H1 (cell line): ENCODE data around the gene ZNF629. TPM values are rescaled to one million over a fixed set of nuclear protein-coding genes. Genes with fewer than 3 reads are reported as not detected.

Source experiments
- CTCF ChIA-PET: fragments of 300-600 bp; sonication (Branson Sonifier 250); formaldehyde crosslinking; loops from one replicate; lab custom pipeline; 2021; ENCODE audit not compliant: partially characterized antibody; lab: Charles Lee
- POLR2A ChIA-PET: fragments of 300-600 bp; sonication (Branson Sonifier 250); formaldehyde crosslinking; loops from one replicate; lab custom pipeline; 2021; ENCODE audit warnings: inconsistent platforms; ENCODE audit not compliant: partially characterized antibody; lab: Charles Lee
- DNase-seq, 2 experiments: peaks; one replicate each; pipeline versions ENCODE4 v3.0.0 to v3.0.0-alpha.2; 2010 to 2022; ENCODE audit warnings: low spot score in 2 of 2, low read depth in 1 of 2, mixed read lengths in 1 of 2
- FAIRE-seq: peaks from 2 replicates; lab custom pipeline; 2011; peaks lifted over from hg19 to GRCh38; lab: Jason Lieb, UNC
- H2AFZ ChIP-seq: 2 replicates; pipeline ENCODE4 v1.8.1; 2012; ENCODE audit warnings: low read length, inconsistent platforms
- H2AK5ac ChIP-seq: 2 replicates; pipeline ENCODE4 v1.6.1; 2013; ENCODE audit warnings: low read depth, low read length
- H2BK120ac ChIP-seq: replicated peaks from 2 replicates; pipeline ENCODE3; 2013; ENCODE audit warnings: low read depth, low read length, inconsistent platforms
- H2BK12ac ChIP-seq: 2 replicates; pipeline ENCODE4 v1.6.1; 2013; ENCODE audit warnings: low read depth, low read length
- H2BK15ac ChIP-seq: 2 replicates; pipeline ENCODE4 v1.6.1; 2013; ENCODE audit warnings: low read length
- H2BK20ac ChIP-seq: 2 replicates; pipeline ENCODE4 v1.6.1; 2013; ENCODE audit warnings: low read length
- H2BK5ac ChIP-seq: 2 replicates; pipeline ENCODE4 v1.6.1; 2013; ENCODE audit warnings: low read depth, low read length
- H3K14ac ChIP-seq: 2 replicates; pipeline ENCODE4 v1.6.1; 2013; ENCODE audit warnings: inconsistent platforms; ENCODE audit not compliant: insufficient read length
- H3K18ac ChIP-seq: 2 replicates; pipeline ENCODE4 v1.6.1; 2013; ENCODE audit warnings: low read length; ENCODE audit errors: extremely low read depth
- H3K23ac ChIP-seq: 2 replicates; pipeline ENCODE4 v1.6.1; 2013; ENCODE audit warnings: inconsistent platforms; ENCODE audit not compliant: insufficient read length
- H3K23me2 ChIP-seq: 2 replicates; pipeline ENCODE4 v1.6.1; 2013; ENCODE audit warnings: low read depth, low read length
- H3K27ac ChIP-seq: 2 replicates; pipeline ENCODE4 v1.6.1; 2011; ENCODE audit warnings: low read depth, low read length, inconsistent platforms
- H3K27me3 ChIP-seq, 4 experiments: replicated peaks in 1 of 4; 1 replicate in 1 of 4; 2 replicates in 3 of 4; pipeline versions ENCODE4 v1.6.1 to v1.8.1; 2011 to 2013; ENCODE audit warnings: low read length in 3 of 4, mild to moderate bottlenecking in 3 of 4, inconsistent platforms in 2 of 4, mixed read lengths in 2 of 4, moderate library complexity in 1 of 4; ENCODE audit not compliant: control insufficient read depth in 3 of 4, insufficient read depth in 3 of 4; ENCODE audit errors: extremely low read depth in 1 of 4
- H3K36me3 ChIP-seq, 4 experiments: 2 replicates each; pipeline versions ENCODE4 v1.6.1 to v1.8.1; 2011 to 2013; ENCODE audit warnings: mild to moderate bottlenecking in 4 of 4, low read length in 3 of 4, moderate library complexity in 2 of 4, control low read depth in 1 of 4, inconsistent platforms in 1 of 4; ENCODE audit not compliant: insufficient read depth in 4 of 4, control insufficient read depth in 2 of 4
- H3K4ac ChIP-seq: replicated peaks from 2 replicates; pipeline ENCODE3; 2013; ENCODE audit warnings: low read length, low read depth, mixed read lengths, inconsistent platforms; ENCODE audit not compliant: insufficient read length
- H3K4me1 ChIP-seq, 4 experiments: replicated peaks in 1 of 4; 1 replicate in 1 of 4; 2 replicates in 3 of 4; pipeline versions ENCODE4 v1.6.1 to v1.8.1; 2011 to 2013; ENCODE audit warnings: low read length in 3 of 4, inconsistent platforms in 2 of 4, mixed read lengths in 1 of 4; ENCODE audit not compliant: insufficient read depth in 4 of 4, control insufficient read depth in 3 of 4
- H3K4me2 ChIP-seq, 2 experiments: 2 replicates each; pipeline versions ENCODE4 v1.6.1 to v1.8.1; 2011 to 2013; ENCODE audit warnings: low read depth in 2 of 2, low read length in 2 of 2, control low read depth in 1 of 2, inconsistent platforms in 1 of 2, mild to moderate bottlenecking in 1 of 2; ENCODE audit not compliant: insufficient read depth in 1 of 2
- H3K4me3 ChIP-seq, 4 experiments: fragments of 200-600, 300-600 bp in 1 of 4; sonication (generic), shearing (Covaris generic), sonication (Bioruptor Twin) in 1 of 4; 2 replicates each; pipeline versions ENCODE4 v1.5.1 to v1.8.1; 2011 to 2016; ENCODE audit warnings: low read length in 4 of 4, low read depth in 3 of 4, control low read depth in 2 of 4, inconsistent platforms in 2 of 4, mild to moderate bottlenecking in 2 of 4, mixed read lengths in 1 of 4, moderate library complexity in 1 of 4; ENCODE audit not compliant: insufficient read depth in 2 of 4; ENCODE audit errors: extremely low read depth in 1 of 4
- H3K56ac ChIP-seq: replicated peaks from 2 replicates; pipeline ENCODE3; 2013; ENCODE audit warnings: low read depth, mild to moderate bottlenecking, mixed read lengths, low read length, inconsistent platforms; ENCODE audit not compliant: insufficient read length
- H3K79me1 ChIP-seq: 2 replicates; pipeline ENCODE4 v1.6.1; 2013; ENCODE audit warnings: low read depth, low read length, control low read depth
- H3K79me2 ChIP-seq, 2 experiments: 2 replicates each; pipeline versions ENCODE4 v1.6.1 to v1.8.1; 2012 to 2013; ENCODE audit warnings: low read length in 2 of 2, mild to moderate bottlenecking in 2 of 2, inconsistent platforms in 1 of 2; ENCODE audit not compliant: insufficient read depth in 2 of 2, control insufficient read depth in 1 of 2
- H3K9ac ChIP-seq, 4 experiments: replicated peaks in 1 of 4; 1 replicate in 1 of 4; 2 replicates in 3 of 4; pipeline versions ENCODE4 v1.6.1 to v1.8.1; 2011 to 2013; ENCODE audit warnings: low read depth in 3 of 4, low read length in 3 of 4, control low read depth in 2 of 4, mild to moderate bottlenecking in 2 of 4, moderate library complexity in 2 of 4, inconsistent platforms in 1 of 4; ENCODE audit errors: extremely low read depth in 1 of 4
- H3K9me3 ChIP-seq, 2 experiments: 2 replicates each; pipeline versions ENCODE4 v1.6.1 to v1.8.1; 2012 to 2013; ENCODE audit warnings: mild to moderate bottlenecking in 2 of 2, moderate library complexity in 2 of 2, control low read depth in 1 of 2, inconsistent platforms in 1 of 2, low read depth in 1 of 2, low read length in 1 of 2, mixed read lengths in 1 of 2; ENCODE audit not compliant: insufficient read depth in 2 of 2
- H4K20me1 ChIP-seq, 2 experiments: replicated peaks in 1 of 2; 2 replicates each; pipeline versions ENCODE3 to v1.8.1; 2011 to 2013; ENCODE audit warnings: inconsistent platforms in 2 of 2, low read length in 2 of 2, mild to moderate bottlenecking in 1 of 2; ENCODE audit not compliant: insufficient read depth in 2 of 2, control insufficient read depth in 1 of 2
- H4K5ac ChIP-seq: 2 replicates; pipeline ENCODE4 v1.6.1; 2013; ENCODE audit warnings: low read length, low read depth, mixed read lengths, inconsistent platforms; ENCODE audit not compliant: insufficient read length
- H4K8ac ChIP-seq: 2 replicates; pipeline ENCODE4 v1.8.0; 2013; ENCODE audit warnings: mild to moderate bottlenecking, moderate library complexity, low read length, inconsistent platforms; ENCODE audit not compliant: insufficient read depth; ENCODE audit errors: extremely low read depth
- H4K91ac ChIP-seq: replicated peaks from 2 replicates; pipeline ENCODE3; 2013; ENCODE audit warnings: low read length, mixed read lengths, inconsistent platforms; ENCODE audit not compliant: insufficient read length
- EGR1 ChIP-seq: IDR thresholded peaks from 2 replicates; pipeline ENCODE4 v1.6.1; 2011; ENCODE audit warnings: low read depth, low read length, borderline replicate concordance
- HDAC2 ChIP-seq, 2 experiments: fragments of 300-600 bp in 1 of 2; sonication (generic) in 1 of 2; IDR thresholded peaks; 2 replicates each; pipeline ENCODE4 v1.6.1; 2011 to 2012; ENCODE audit warnings: low read depth in 2 of 2, low read length in 2 of 2, mild to moderate bottlenecking in 2 of 2, moderate library complexity in 2 of 2, borderline replicate concordance in 1 of 2, inconsistent platforms in 1 of 2
- HDAC6 ChIP-seq: IDR thresholded peaks from one replicate; pipeline ENCODE4 v1.7.1; 2012; ENCODE audit warnings: low read depth, mild to moderate bottlenecking, inconsistent platforms, low read length, moderate library complexity
- KDM1A ChIP-seq: fragments of 200-600, 300-600 bp; sonication (generic); IDR thresholded peaks from 2 replicates; pipeline ENCODE4 v1.7.1; 2016; ENCODE audit warnings: mild to moderate bottlenecking, low read length, borderline replicate concordance
- POU5F1 ChIP-seq: IDR thresholded peaks from 2 replicates; pipeline ENCODE4 v1.6.1; 2011; ENCODE audit warnings: low read depth, mild to moderate bottlenecking, low read length, moderate library complexity
- RAD21 ChIP-seq, 2 experiments: IDR thresholded peaks in 1 of 2; conservative IDR thresholded peaks in 1 of 2; 2 replicates each; pipeline ENCODE4 v1.6.1; 2011; ENCODE audit warnings: low read depth in 2 of 2, low read length in 2 of 2, improper control_type of control experiment in 1 of 2, inconsistent platforms in 1 of 2, mild to moderate bottlenecking in 1 of 2, moderate library complexity in 1 of 2
- TAF7 ChIP-seq: optimal IDR thresholded peaks from 2 replicates; pipeline ENCODE3; 2011; ENCODE audit warnings: low read depth, mild to moderate bottlenecking, inconsistent platforms, low read length, moderate library complexity, borderline replicate concordance
- WGBS, 2 experiments: shearing (Covaris generic) in 1 of 2; methylation state at CpG; one replicate each; pipeline versions ENCODE4 v1.1.6 to v1.1.7; 2013 to 2015; ENCODE audit warnings: low lambda C conversion rate in 2 of 2, mixed read lengths in 2 of 2, inconsistent platforms in 1 of 2, low coverage in 1 of 2, missing lambda C conversion rate in 1 of 2; ENCODE audit not compliant: insufficient replicate concordance in 2 of 2, insufficient coverage in 1 of 2, insufficient read length in 1 of 2; ENCODE audit errors: extremely low coverage in 1 of 2, missing lambda C conversion rate in 1 of 2; 5-methylcytosine and 5-hydroxymethylcytosine counted together
- polyA plus RNA-seq, 7 experiments: library from polyadenylated mRNA; depleted of rRNA in 3 of 7; stranded (reverse) in 5 of 7; unstranded in 2 of 7; fragments of >200 nt in 5 of 7; fragments of 200-250 nt in 2 of 7; gene quantifications; 1 replicate in 5 of 7; 2 replicates in 1 of 7; 4 replicates in 1 of 7; pipeline versions ENCODE4 v1.2.1 to v1.2.3, GENCODE V29; 2011 to 2013; ENCODE audit warnings: missing spikeins in 2 of 7, mixed read lengths in 2 of 7
- total RNA-seq: library from RNA; stranded (reverse); fragmentation: NEBNext Ultra II Directional; extraction: Animal tissue kit (Norgen Biotek cat#: 25700); gene quantifications from 2 replicates; pipeline ENCODE4 v1.2.1, GENCODE V29; 2021

Gene ZNF629
- total and polyA plus RNA-seq, 2 of the 8 experiments (the other 6 are each of a cell fraction or from before 2014, with no cell fraction given), result 11.0 to 19.5 TPM

DNA sequence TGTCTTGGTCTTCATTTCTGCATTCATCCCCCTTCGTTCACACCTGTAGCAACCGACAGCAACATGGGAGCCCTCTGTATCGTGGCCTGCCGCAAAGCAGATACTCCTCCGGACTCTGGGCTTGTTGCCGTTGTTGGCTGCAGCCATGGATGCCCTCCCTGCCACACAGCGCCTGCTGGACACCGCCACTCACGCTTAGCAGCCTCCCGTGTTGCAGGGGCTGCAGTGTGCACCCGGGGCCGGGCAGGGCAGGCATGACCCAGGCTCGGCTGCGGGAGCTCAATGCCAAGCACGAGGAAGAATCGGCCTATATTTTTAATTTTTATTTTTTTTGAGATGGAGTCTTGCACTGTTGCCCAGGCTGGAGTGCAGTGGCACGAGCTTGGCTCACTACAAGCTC is 34.9 kb upstream of the ZNF629 start:
- Histone ChIP-seq H3K23me2 (no peaks in the 10 kb centered on the region), H3K4me2 (no peak overlapping the region), H3K23ac (no peak overlapping the region), H2BK20ac (no peak overlapping the region), H2AK5ac (no peak overlapping the region), H3K9ac (no peak overlapping the region), H3K56ac (no peak overlapping the region), H3K14ac (no peak overlapping the region), H2BK15ac (no peak overlapping the region), H3K4me3 (no peak overlapping the region), H3K18ac (no peak overlapping the region), H2AFZ (no peak overlapping the region), H2BK120ac (no peak overlapping the region), H3K79me2 (no peaks in the 10 kb centered on the region), H3K4ac (no peak overlapping the region), H3K36me3 (no peaks in the 10 kb centered on the region), H4K91ac (no peak overlapping the region), H4K20me1 (no peaks in the 10 kb centered on the region), H4K8ac (no peak overlapping the region), H2BK12ac (no peak overlapping the region), H3K9me3 (no peaks in the 10 kb centered on the region; a peak in 1 of 4 replicates), H3K27ac (no peak overlapping the region), H3K79me1 (no peaks in the 10 kb centered on the region), H4K5ac (no peak overlapping the region), H3K27me3 (no peaks in the 10 kb centered on the region), H2BK5ac (no peak overlapping the region), H3K4me1 (no peaks in the 10 kb centered on the region)
- CTCF ChIA-PET, result interaction anchor here (0.8 to 4.4 kb wide), 4 partner anchors 13 to 35 kb away, joined by 3 to 18 read pairs (median 4); no protein-coding TSS in a partner anchor
- DNase-seq, result no peak
- FAIRE-seq, result no peak
- POLR2A ChIA-PET, result no interaction called here
- 88% methylated on average over 17 of the region's 17 CpGs; no CpG with 5 or more reads in 1 of the 2 experiments for WGBS, 2 experiments
- TF ChIP-seq POU5F1 (no peak), HDAC6 (no peak), EGR1 (no peak), KDM1A (no peak), RAD21 (IDR thresholded peaks at IDR 0.05 in 1 of 2, conservative IDR thresholded peaks at IDR 0.05 in 1 of 2; ENCODE audit: low read depth in 2 of 2, low read length in 2 of 2) (no peak), HDAC2 (IDR thresholded peaks at IDR 0.05; ENCODE audit: borderline replicate concordance in 1 of 2, low read depth in 2 of 2, low read length in 2 of 2) (no peak), TAF7 (no peak)
